H4 (cell line): ENCODE data around the gene SLC6A6. TPM values are rescaled to one million over a fixed set of nuclear protein-coding genes. Genes with fewer than 3 reads are reported as not detected.
"Not testable (repeated sequence)": the region's sequence is repeated elsewhere in the genome, so short reads cannot be mapped to it uniquely, and the experiment has no call there.

Experiments used
- DNase-seq: peaks from one replicate; pipeline ENCODE4 v3.0.0-alpha.2; 2015; ENCODE audit warnings: low spot score
- total RNA-seq: library from RNA; depleted of rRNA; stranded (reverse); fragments of >200 nt; shearing (Covaris generic); gene quantifications from 2 replicates; pipeline ENCODE4 v1.2.3, GENCODE V29; 2014

SLC6A6 gene
- total RNA-seq, 1 experiment from 2014 or later: 29.8 TPM

GRCh38 chr3:14397940-14398796, 4.2 kb upstream of the SLC6A6 start:
- no peak for DNase-seq

GRCh38 chr3:14398797-14399106, 3.7 kb upstream of the SLC6A6 start:
- DNase-seq: no peak

- no peak for DNase-seq
Measured at GRCh38 chr3:14401692-14402303, 608 bp upstream of the SLC6A6 start.

GRCh38 chr3:14403619-14404155, 1.3 kb downstream of the SLC6A6 start:
- DNase-seq: no peak

- no peak for DNase-seq
Measured at GRCh38 chr3:14404186-14404585, 1.8 kb downstream of the SLC6A6 start.

GRCh38 chr3:14404631-14405359, 2.4 kb downstream of the SLC6A6 start:
- no peak for DNase-seq

- DNase-seq: peak; percentile 52
Measured at GRCh38 chr3:14405360-14406238, 3.2 kb downstream of the SLC6A6 start.

GRCh38 chr3:14406336-14406735, 3.9 kb downstream of the SLC6A6 start:
- no peak for DNase-seq

GRCh38 chr3:14406766-14407165, 4.4 kb downstream of the SLC6A6 start:
- no peak for DNase-seq

- DNase-seq: no peak
Measured at GRCh38 chr3:14407203-14407602, 4.8 kb downstream of the SLC6A6 start.

GRCh38 chr3:14409779-14410063, 7.3 kb downstream of the SLC6A6 start:
- DNase-seq: not testable (repeated sequence)

- no peak for DNase-seq
Measured at GRCh38 chr3:14410106-14410502, 7.7 kb downstream of the SLC6A6 start.

- peak; percentile 98 for DNase-seq
Measured at GRCh38 chr3:14410503-14411165, 8.2 kb downstream of the SLC6A6 start.

- no peak for DNase-seq
Measured at GRCh38 chr3:14411166-14411526, 8.7 kb downstream of the SLC6A6 start.

- no peak for DNase-seq
Measured at GRCh38 chr3:14411988-14412387, 9.6 kb downstream of the SLC6A6 start.

GRCh38 chr3:14412831-14413380, 10.5 kb downstream of the SLC6A6 start:
- no peak for DNase-seq

- no peak for DNase-seq
Measured at GRCh38 chr3:14413381-14414071, 11.1 kb downstream of the SLC6A6 start.

GRCh38 chr3:14414846-14415464, 12.5 kb downstream of the SLC6A6 start:
- DNase-seq: no peak

GRCh38 chr3:14415501-14415900, 13.1 kb downstream of the SLC6A6 start:
- no peak for DNase-seq

- no peak for DNase-seq
Measured at GRCh38 chr3:14416453-14416852, 14.0 kb downstream of the SLC6A6 start.
